ENCODE results near the gene IFRD1. TPM values are rescaled to one million over a fixed set of nuclear protein-coding genes. Genes with fewer than 3 reads are reported as not detected.

IFRD1 gene
- total RNA-seq = 100 to 1,000 TPM in 2 of 5 donors, 10 to 100 TPM in 3; 37.9 to 137 (median 76.4) TPM
- 10 to 100 TPM; 19.9 to 44.4 (median 42.4) TPM for polyA plus RNA-seq
- long read RNA-seq, donor 1, partial matches to known transcripts = 0 of 3 reads
- long read RNA-seq, donor 1, other reads (novel, unspliced or antisense) = 0 of 3 reads
- long read RNA-seq, donor 2, partial matches to known transcripts = 0 of 5 reads
- long read RNA-seq, donor 2, other reads (novel, unspliced or antisense) = 0 of 5 reads
- long read RNA-seq, donor 3, transcript IFRD1-202 (12 exons, 2,290 nt) = major isoform, 7 of 26 reads
- long read RNA-seq, donor 3, partial matches to known transcripts = 18 of 26 reads
- long read RNA-seq, donor 3, other reads (novel, unspliced or antisense) = 0 of 26 reads
- long read RNA-seq, donor 4 = 0 reads
- long read RNA-seq, donor 5, transcript IFRD1-202 (12 exons, 2,290 nt) = major isoform, 7 of 12 reads
- long read RNA-seq, donor 5, partial matches to known transcripts = 5 of 12 reads
- long read RNA-seq, donor 5, other reads (novel, unspliced or antisense) = 0 of 12 reads
- long read RNA-seq, donor 6, transcript IFRD1-202 (12 exons, 2,290 nt) = major isoform, 17 of 61 reads
- long read RNA-seq, donor 6, partial matches to known transcripts = 41 of 61 reads
- long read RNA-seq, donor 6, other reads (novel, unspliced or antisense) = 0 of 61 reads
- long read RNA-seq, donor 7, transcript IFRD1-202 (12 exons, 2,290 nt) = major isoform, 9 of 15 reads
- long read RNA-seq, donor 7, partial matches to known transcripts = 6 of 15 reads
- long read RNA-seq, donor 7, other reads (novel, unspliced or antisense) = 0 of 15 reads
- long read RNA-seq, donor 8, transcript IFRD1-202 (12 exons, 2,290 nt) = major isoform, 8 of 32 reads
- long read RNA-seq, donor 8, partial matches to known transcripts = 21 of 32 reads
- long read RNA-seq, donor 8, other reads (novel, unspliced or antisense) = 0 of 32 reads
- long read RNA-seq, donor 9, transcript IFRD1-202 (12 exons, 2,290 nt) = major isoform, 5 of 11 reads
- long read RNA-seq, donor 9, partial matches to known transcripts = 6 of 11 reads
- long read RNA-seq, donor 9, other reads (novel, unspliced or antisense) = 0 of 11 reads
- long read RNA-seq, donor 10, transcript IFRD1-202 (12 exons, 2,290 nt) = major isoform, 7 of 21 reads
- long read RNA-seq, donor 10, partial matches to known transcripts = 13 of 21 reads
- long read RNA-seq, donor 10, other reads (novel, unspliced or antisense) = 0 of 21 reads

GRCh38 chr7:112449902-112450806 lies at the start of gene IFRD1:
Gene IFRD1, plus strand, starts transcription at chr7:112450460. Its CDS starts 229 bp downstream, at chr7:112450689.
- Histone ChIP-seq H3K4me1 (peaks cover 15 to 55% (median 40%) of the 10 kb centered on the region in 4 donors), H3K9me3 (no peaks in the 10 kb centered on the region), H3K4me3 (peak within 1 kb of the TSS; percentile 58 to 99 (median 92)), H3K27ac (peak within 1 kb of the TSS; percentile 92 to 100 (median 99)), H3K27me3 (no peaks in the 10 kb centered on the region), H3K36me3 (peaks cover 0 to under 1% (median 0%) of the 10 kb centered on the region in 4 donors)
- DNase-seq = peak; percentile 99
- intact Hi-C loops (cut with DNase I; ENCODE audit: low total_unique reads) = no loop called here
- WGBS, 5 donors = 0 to 2% (median 0%) methylated on average over 40 to 73 of the region's 73 CpGs
- TF ChIP-seq POLR2AphosphoS5 (IDR thresholded peaks at IDR 0.05) (peak; percentile 88 to 100 (median 100)), EP300 (IDR thresholded peaks at IDR 0.05) (no peak), POLR2A (IDR thresholded peaks at IDR 0.05) (peak in 2 of 4 donors; percentile 94 to 99), CTCF (IDR thresholded peaks at IDR 0.05) (peak in 1 of 7 experiments; percentile 4)

- Histone ChIP-seq H3K9me3 (no peaks in the 10 kb centered on the region), H3K4me3 (no peak overlapping the region), H3K4me1 (no peaks in the 10 kb centered on the region), H3K27ac (no peak overlapping the region), H3K27me3 (no peaks in the 10 kb centered on the region), H3K36me3 (no peaks in the 10 kb centered on the region)
- DNase-seq = no peak
- TF ChIP-seq CTCF (IDR thresholded peaks at IDR 0.05) = no peak
- TF ChIP-seq POLR2AphosphoS5 (IDR thresholded peaks at IDR 0.05) = no peak
- TF ChIP-seq POLR2A (IDR thresholded peaks at IDR 0.05) = no peak
- TF ChIP-seq EP300 (IDR thresholded peaks at IDR 0.05) = no peak
- intact Hi-C loops (cut with DNase I; ENCODE audit: low total_unique reads) = loop anchor here (10.0 kb wide), 1 partner anchor 640 kb away; no protein-coding TSS in a partner anchor
These were observed 45.9 kb upstream of the IFRD1 start for GRCh38 chr7:112404321-112404720.

- DNase-seq = no peak
- no peaks in the 10 kb centered on the region for H3K9me3 ChIP-seq
- no peak overlapping the region for H3K4me3 ChIP-seq
- H3K27ac ChIP-seq = no peak overlapping the region
- intact Hi-C loops (cut with DNase I; ENCODE audit: low total_unique reads) = loop anchor here (10.0 kb wide), 1 partner anchor 640 kb away; no protein-coding TSS in a partner anchor
- TF ChIP-seq EP300 (IDR thresholded peaks at IDR 0.05) = no peak
- 84 to 97% (median 90%) methylated on average over 1 of the region's 1 CpG for WGBS, 5 donors
- no peaks in the 10 kb centered on the region for H3K27me3 ChIP-seq
- H3K4me1 ChIP-seq = no peaks in the 10 kb centered on the region
- no peaks in the 10 kb centered on the region for H3K36me3 ChIP-seq
These were observed 45.0 kb upstream of the IFRD1 start for GRCh38 chr7:112405286-112405685.

- H3K36me3 ChIP-seq = no peaks in the 10 kb centered on the region
- intact Hi-C loops (cut with DNase I; ENCODE audit: low total_unique reads) = loop anchor here (10.0 kb wide), 1 partner anchor 642 kb away; no protein-coding TSS in a partner anchor
- no peak for DNase-seq
- 85 to 100% (median 96%) methylated on average over 1 of the region's 1 CpG for WGBS, 5 donors
- no peak for TF ChIP-seq CTCF (IDR thresholded peaks at IDR 0.05)
- TF ChIP-seq POLR2AphosphoS5 (IDR thresholded peaks at IDR 0.05) = no peak
- no peak for TF ChIP-seq POLR2A (IDR thresholded peaks at IDR 0.05)
- no peak for TF ChIP-seq EP300 (IDR thresholded peaks at IDR 0.05)
- H3K4me1 ChIP-seq = peaks cover 0 to 9% (median 4%) of the 10 kb centered on the region in 4 donors
- no peaks in the 10 kb centered on the region for H3K9me3 ChIP-seq
- no peak overlapping the region for H3K4me3 ChIP-seq
- no peaks in the 10 kb centered on the region for H3K27me3 ChIP-seq
- H3K27ac ChIP-seq = no peak overlapping the region
These were observed 43.0 kb upstream of the IFRD1 start for GRCh38 chr7:112407261-112407660.

Data from stomach (tissue), 19 donors.